Suprapubic skin (tissue), 3 donors: ENCODE results near the gene ANXA10.

Experiments
- POLR2AphosphoS5 ChIP-seq, 3 donors: sonication (generic); formaldehyde crosslinking; IDR thresholded peaks; one replicate each; pipeline ENCODE4 v1.6.1; 2017; ENCODE audit warnings: antibody characterized with exemption in 3 of 3
- TF ChIP-seq, protein P1 (sequence below), 2 donors: fragments of 200-600 bp in 1 of 2; fragments of 450-650 bp in 1 of 2; sonication (generic) in 1 of 2; IDR thresholded peaks; one replicate each; pipeline ENCODE4 v1.5.1; 2016 to 2019; ENCODE audit warnings: antibody characterized with exemption in 2 of 2, mild to moderate bottlenecking in 1 of 2, moderate library complexity in 1 of 2

DNA sequence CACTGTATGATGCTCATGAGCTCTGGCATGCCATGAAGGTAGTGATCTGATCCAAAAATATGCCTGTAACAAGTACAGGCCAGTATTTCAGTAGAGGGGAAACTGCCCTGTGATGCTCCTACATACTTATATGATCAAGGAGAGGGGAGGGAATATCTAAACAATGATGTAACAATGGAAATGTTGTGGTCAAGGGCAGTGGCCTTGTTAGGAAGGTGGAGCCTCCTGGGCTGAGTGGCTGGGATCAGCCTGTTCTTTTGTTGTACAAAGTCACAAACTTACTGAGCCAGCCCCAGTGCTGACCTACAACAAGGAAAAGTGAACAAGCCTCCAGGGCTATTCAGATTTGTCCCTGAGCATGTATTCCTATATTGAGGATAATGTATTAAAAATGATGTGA lies 70.3 kb downstream of the ANXA10 start:
- no peak for TF ChIP-seq POLR2AphosphoS5 (IDR thresholded peaks at IDR 0.05)
- TF ChIP-seq, protein P1, sequence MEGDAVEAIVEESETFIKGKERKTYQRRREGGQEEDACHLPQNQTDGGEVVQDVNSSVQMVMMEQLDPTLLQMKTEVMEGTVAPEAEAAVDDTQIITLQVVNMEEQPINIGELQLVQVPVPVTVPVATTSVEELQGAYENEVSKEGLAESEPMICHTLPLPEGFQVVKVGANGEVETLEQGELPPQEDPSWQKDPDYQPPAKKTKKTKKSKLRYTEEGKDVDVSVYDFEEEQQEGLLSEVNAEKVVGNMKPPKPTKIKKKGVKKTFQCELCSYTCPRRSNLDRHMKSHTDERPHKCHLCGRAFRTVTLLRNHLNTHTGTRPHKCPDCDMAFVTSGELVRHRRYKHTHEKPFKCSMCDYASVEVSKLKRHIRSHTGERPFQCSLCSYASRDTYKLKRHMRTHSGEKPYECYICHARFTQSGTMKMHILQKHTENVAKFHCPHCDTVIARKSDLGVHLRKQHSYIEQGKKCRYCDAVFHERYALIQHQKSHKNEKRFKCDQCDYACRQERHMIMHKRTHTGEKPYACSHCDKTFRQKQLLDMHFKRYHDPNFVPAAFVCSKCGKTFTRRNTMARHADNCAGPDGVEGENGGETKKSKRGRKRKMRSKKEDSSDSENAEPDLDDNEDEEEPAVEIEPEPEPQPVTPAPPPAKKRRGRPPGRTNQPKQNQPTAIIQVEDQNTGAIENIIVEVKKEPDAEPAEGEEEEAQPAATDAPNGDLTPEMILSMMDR (IDR thresholded peaks at IDR 0.05), result no peak
